ENCODE results near the gene UBE4B.
"Not testable (repeated sequence)": the region's sequence is repeated elsewhere in the genome, so short reads cannot be mapped to it uniquely, and the experiment has no call there.

Gene UBE4B

DNA sequence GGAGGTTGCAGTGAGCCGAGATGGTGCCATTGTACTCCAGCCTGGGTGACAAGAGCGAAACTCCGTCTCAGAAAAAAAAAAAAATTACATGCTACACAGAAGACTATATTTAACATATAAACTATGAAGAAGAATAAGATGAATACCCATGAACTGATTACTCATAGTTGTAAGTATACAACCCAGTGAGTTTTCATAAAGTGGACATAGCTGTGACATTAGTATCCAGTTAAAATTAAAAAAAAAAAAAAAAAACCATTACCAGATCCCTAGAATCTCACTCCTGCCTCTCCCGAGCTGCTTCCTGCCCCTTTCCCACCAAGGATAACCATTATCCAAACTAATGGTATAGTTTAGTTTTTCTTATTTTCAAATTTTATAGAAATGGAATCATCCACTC, 37.4 kb downstream of the UBE4B start:
- no peak for DNase-seq (ENCODE audit: low read depth in 2 of 2, low spot score in 1 of 2)

DNA sequence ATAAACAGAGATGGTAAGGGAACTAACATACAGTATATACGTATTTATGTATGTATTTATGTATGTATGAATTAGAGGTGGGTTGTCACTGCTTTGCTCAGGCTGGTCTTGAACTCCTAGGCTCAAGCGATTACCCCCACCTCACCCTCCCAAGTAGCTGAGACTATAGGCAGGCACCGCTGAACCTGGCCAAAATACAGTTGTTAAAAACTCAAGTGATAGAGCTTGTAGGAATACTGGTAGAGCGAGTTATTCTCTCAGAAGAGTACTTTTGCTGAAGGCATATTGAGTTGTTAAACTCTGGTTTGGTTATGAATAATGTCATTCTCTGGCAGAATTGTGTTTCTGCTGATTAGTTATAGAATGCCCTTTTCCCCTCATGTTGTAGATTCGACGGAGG, 38.9 kb downstream of the UBE4B start:
- no peak for DNase-seq (ENCODE audit: low read depth in 2 of 2, low spot score in 1 of 2)

DNA sequence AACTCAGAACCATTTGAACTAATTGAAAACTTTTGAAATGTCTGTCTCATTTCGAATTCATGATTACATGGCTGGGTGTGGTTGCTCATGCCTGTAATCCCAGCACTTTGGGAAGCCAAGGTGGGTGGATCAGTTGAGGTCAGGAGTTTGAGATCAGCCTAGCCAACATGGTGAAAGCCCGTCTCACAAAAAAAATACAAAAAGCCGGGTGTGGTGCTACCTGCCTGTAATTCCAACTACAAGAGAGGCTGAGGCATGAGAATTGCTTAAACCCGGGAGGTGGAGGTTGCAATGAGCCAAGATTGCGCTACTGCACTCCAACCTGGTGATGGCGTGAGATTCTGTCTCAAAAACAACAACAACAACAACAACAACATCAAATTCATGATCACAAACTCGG, 40.6 kb downstream of the UBE4B start:
- DNase-seq (ENCODE audit: low read depth in 2 of 2, low spot score in 1 of 2) = not testable (repeated sequence)

DNA sequence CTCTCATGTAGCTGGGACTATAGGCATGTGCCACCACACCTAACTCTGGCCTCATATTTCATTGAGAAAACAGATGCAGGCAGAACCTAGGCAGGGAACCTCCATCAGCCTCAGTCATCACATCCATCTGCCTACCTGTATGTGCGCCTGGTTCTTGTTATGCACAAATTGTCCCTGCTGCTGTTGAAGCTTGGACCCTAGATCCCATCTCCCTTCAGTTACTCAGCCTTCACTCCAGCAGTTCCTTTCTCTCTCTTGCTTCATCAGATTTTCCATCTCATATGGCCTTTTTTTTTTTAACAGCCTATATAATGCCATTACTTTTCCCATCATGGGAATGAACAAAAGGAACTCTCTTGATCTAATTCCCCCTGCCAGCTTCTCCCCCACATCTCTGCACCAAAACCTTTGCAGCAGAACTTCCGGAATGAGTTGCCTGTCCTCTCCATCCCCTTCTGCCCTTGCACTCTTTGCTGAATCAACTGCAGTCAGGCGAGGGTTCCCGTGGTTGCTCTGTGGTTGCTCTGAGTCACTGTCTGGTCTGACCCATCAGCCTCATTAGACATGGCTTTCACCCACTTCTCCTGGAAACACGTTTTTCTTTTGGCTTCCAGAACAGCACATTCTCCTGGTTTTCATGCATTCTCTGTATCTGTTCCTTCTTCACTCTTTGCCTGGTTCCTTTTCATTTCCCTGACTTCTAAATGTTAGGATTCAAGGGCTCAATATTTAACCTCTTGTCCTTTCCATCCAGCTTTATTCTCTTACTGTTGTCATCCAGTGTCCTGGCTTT, 41.5 kb downstream of the UBE4B start:
- DNase-seq (ENCODE audit: low read depth in 2 of 2, low spot score in 1 of 2) = peak; percentile 27 to 28

DNA sequence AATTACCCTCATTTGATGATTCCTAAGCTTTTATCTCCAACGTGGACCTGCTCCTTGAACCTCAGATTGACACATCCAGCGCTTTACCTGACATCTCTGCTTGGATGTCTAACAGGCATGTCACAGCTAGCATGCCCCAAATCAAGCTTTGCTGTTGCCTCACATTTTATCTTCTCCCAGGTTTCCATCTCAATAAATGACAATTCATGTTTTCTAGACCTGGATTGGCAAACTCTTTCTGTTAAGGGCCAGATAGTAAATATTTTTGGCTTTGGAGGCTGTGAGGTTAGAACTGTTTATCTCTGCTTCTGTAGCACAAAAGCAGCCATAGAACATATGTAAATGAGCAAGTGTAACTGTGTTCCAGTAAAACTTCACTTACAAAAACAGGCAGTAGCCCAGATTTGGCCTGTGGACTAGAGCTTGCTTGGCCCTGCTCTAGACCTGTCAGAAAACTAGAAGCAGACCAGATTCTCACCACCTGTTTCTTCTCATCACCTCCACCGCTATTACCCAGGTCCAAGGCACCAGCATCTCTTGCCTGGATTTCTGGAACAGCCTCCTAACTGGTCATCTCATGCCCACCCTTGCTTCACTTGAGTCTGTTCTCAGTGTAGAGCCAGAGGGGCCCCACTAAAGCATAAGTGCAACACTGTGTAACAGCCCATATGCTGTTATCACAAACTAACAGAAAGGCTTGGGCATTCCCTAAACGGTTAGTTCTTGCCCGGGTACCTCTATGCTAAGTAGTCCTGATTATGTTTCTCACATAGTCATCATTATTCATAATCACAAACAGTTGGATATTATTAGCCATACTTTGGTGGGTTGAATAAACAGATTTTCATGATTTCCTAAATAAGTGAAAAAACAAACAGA, 42.3 kb downstream of the UBE4B start:
- DNase-seq (ENCODE audit: low read depth in 2 of 2, low spot score in 1 of 2) = no peak

DNA sequence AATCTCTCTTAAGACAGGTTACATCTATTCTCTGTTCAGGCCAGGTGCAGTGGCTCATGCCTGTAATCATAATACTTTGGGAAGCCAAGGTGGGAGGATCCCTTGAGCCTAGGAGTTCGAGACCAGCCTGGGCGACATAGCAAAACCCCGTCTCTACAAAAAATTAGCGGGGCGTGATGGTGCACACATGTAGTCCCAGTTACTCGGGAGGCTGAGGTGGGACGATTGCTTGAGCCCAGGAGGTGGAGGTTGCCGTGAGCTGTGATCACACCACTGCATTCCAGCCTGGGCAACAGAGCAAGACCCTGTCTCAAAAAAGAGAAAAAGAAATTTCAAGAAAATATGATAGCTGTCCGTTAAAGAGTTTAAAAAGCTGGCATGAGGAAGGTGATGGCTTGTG, 43.0 kb downstream of the UBE4B start:
- no peak for DNase-seq (ENCODE audit: low read depth in 2 of 2, low spot score in 1 of 2)

DNA sequence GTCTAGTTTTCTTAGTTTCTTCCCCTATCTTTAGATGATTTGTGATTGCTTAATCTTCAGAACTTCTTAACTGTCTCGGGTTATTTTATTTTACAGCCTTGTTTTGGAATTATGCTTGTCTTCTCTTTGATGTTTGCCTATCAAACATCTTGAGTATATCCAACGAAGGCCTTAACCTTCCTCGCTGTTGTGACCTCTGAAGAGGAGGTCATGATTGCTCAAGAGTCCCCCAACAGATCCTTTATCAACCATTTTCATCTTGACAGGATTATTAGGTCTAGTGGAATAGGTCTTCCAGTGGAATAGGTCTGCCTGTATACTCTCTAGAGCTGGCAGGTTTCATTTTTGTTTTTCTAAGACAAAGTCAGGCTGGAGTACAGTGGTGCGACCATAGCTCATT, 45.7 kb downstream of the UBE4B start:
- no peak for DNase-seq (ENCODE audit: low read depth in 2 of 2, low spot score in 1 of 2)

DNA sequence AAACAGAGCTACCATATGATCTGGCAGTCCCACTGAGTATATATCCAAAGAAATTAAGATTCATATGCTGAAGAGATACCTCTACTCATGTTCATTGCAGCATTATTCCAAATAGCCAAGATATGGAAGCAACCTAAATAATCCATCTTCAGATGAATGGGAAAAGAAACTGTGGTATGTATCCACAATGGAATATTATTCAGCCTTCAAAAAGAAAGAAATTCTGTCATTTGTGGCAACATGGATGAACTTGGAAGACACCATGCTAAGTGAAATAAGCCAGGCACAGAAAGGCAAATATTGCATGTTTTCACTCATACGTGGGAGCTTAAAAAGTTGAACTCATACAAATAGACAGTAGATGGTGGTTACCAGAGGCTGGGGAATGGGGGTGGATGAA, 47.8 kb downstream of the UBE4B start:
- DNase-seq (ENCODE audit: low read depth in 2 of 2, low spot score in 1 of 2) = no peak

DNA sequence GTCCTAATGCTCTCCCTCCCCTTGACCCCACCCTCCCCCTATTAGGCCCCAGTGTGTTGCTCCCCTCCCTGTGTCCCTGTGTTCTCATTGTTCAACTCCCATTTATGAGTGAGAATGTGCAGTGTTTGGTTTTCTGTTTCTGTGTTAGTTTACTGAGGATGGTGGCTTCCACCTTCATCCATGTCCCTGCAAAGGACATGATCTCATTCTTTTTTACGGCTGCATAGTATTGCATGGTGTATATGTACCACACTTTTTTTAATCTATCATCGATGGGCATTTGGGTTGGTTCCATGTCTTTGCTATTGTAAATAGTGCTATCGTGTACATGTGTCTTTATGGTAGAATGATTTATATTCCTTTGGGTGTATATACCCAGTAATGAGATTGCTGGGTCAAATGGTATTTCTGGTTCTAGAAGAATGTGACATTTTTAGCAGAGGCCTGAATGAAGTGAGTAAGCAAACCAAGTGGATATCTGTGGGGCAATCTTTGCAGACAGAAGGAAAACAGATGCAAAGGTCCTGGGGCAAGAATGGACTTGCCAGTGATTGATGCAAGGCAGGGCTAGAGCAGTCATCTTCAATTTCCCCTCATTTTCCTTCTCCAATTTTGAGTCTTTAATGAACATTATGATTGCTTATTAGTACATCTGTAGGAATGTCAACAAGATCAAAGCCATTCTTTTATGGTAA, 50.2 kb downstream of the UBE4B start:
- no peak for DNase-seq (ENCODE audit: low read depth in 2 of 2, low spot score in 1 of 2)

DNA sequence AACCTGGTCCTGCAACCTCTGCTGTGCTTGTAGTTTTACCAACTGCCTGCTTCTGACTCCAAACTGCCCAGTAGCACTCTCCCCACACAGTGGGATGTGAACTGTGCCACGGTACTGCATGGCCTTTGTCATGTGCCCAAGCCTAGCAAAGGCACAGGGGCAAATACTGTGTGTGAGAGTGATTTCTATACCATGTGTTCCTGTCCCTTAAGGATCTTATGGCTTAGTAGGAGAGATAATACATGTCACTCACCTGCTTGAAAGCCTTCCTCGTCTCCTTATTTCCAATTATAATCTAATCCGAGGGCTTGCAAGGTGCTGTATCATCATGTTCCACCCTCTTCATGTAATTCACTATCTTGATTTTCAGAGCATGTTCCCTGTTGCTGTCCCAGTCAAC, 51.3 kb downstream of the UBE4B start:
- no peak for DNase-seq (ENCODE audit: low read depth in 2 of 2, low spot score in 1 of 2)

DNA sequence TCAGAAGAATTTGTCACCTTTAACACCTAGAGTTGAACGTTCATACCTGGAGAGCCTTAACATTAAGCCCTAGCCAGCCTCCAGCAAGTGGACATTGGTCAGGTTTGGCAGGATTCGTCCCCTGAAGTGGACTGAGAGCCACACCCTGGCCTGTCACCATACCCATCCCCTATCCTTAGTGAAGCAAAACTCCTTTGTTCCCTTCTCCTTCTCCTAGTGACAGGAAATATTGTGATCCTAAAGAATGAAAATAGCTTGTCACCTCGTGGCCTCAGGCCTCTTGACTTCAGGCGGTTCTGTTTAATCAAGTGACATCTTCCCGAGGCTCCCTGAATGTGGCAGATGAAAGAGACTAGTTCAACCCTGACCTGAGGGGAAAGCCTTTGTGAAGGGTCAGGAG, 52.3 kb downstream of the UBE4B start:
- DNase-seq (ENCODE audit: low read depth in 2 of 2, low spot score in 1 of 2) = no peak

DNA sequence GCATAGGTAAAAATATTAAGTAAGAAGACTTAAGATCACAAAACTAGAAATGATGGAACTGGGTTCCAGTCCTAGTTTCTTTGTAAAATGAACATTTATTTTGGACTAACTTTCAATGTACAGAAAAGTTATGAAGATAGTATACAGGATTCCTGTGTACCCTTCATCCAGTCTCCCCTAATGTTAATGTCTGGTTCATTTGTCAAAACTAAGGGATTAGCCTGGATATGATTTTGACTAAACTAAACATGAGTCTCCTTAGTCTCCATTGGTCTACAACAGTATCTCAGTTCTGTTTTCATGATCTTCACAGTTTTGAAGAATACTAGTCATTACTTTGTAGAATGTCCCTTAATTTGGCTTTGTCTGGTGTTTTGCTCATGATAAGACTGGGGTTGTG, 54.5 kb downstream of the UBE4B start:
- no peak for DNase-seq (ENCODE audit: low read depth in 2 of 2, low spot score in 1 of 2)

DNA sequence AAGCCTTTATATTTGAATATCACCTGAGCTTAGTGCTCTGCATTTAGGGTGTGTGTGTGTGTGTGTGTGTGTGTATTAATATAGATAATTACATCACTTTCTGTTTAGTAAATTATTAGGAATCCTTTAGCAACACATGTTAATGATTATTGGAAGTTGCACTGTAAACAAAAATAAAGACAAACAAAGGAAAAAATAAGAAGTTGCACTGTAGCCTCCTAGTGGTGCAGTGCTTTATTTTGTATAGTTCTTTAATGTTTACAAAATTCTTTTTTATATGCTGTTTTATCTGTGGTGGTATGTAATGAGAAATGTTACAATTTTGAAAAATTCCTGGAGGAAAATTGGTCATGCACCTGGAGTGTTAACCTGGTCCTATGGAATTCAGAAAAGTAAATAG, 69.2 kb downstream of the UBE4B start:
- DNase-seq (ENCODE audit: low read depth in 2 of 2, low spot score in 1 of 2) = no peak

DNA sequence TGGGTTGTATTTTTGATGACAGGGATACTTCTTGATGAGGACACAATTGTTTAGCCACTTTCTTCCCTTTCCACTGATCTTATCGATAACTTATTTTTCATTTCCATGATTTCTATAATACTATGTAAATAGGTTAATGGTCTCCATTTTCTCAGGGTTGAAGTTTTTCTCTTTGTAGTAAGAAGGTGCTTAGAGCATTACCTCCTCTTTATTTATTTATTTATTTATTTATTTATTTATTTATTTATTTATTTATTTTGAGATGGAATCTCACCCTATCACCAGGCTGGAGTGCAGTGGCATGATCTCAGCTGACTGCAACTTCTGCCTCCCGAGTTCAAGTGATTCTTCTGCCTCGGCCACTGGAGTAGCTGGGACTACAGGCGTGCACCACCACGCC, 70.4 kb downstream of the UBE4B start:
- DNase-seq (ENCODE audit: low read depth in 2 of 2, low spot score in 1 of 2) = no peak

DNA sequence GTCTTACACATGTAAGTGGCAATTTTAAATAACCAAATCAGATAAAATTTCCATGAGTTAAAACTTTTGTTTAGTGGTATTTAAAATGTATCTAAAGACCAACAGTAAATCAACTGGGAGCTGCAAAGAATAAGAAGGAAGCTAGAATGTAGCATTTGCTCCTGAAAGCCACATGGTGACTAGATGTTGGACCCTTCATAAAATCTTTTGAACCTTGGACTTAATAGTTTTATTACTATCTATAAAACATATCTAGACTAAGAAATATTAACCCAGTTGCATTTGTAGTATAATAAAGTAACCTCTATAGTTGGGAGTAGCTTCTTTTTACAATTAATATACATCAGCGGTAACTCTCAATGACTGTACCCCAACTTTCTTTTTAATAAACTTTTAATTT, 72.1 kb downstream of the UBE4B start:
- no peak for DNase-seq (ENCODE audit: low read depth in 2 of 2, low spot score in 1 of 2)

DNA sequence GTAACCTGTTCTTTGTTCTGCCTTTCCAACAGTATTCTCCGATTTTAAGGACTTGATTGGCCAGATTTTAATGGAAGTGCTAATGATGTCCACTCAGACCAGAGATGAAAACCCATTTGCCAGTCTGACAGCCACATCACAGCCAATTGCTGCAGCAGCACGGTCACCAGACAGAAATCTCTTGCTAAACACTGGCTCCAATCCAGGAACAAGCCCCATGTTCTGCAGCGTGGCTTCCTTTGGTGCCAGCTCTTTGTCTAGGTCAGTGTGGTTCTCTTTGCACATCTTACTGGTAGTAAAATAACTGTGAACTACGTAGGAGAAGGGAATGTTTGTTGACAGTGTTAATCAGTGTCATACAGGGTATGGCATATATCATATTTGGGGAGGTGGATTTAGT, 72.7 kb downstream of the UBE4B start:
- DNase-seq (ENCODE audit: low read depth in 2 of 2, low spot score in 1 of 2) = no peak

DNA sequence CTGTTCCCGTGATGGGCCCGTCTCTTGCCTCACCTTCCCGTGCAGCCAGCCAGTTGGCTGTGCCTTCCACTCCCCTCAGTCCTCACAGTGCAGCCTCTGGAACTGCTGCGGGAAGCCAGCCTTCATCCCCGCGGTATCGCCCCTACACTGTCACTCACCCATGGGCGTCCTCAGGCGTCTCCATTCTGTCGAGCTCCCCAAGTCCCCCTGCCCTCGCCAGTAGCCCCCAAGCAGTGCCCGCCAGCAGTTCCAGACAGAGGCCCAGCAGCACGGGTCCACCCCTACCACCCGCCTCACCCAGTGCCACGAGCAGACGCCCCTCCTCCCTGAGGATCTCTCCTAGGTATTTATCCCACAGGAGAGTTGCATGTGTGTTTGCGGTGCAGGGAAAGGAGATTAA, 73.5 kb downstream of the UBE4B start:
- DNase-seq (ENCODE audit: low read depth in 2 of 2, low spot score in 1 of 2) = no peak

DNA sequence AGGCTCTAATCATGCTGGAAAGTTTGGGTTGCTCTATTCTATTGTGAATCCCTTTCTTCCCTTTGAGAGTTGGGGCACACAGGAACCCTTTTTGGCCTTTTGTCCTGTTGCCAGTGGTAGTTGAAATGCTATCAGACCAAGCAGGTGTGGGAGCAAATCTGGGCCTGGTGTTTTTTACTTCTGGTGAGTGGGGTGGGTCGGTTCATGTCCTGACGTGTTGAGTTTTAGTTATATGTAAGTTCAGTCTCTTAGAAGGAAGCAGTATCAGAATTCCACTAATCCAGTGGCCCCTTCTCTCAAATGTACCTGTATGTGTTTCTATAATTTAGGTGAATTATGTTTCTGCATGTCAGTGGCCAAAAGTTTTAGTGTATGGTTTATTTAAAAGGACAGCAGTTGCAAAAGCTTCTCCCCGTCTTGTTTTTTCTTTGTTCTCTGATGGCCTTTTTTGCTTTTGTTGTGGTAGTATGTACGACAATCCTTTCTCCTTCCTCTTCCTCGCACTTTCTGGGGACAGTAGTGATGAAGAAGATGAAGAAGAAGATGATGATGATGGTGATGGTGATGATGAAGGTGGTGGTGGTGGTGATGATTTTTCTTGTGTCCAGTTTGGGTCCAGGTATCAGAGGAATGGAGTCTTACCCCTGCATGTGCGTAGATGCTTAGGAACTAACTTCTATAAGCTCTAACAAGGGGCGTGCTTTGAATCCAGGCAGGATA, 74.2 kb downstream of the UBE4B start:
- DNase-seq (ENCODE audit: low read depth in 2 of 2, low spot score in 1 of 2) = no peak

DNA sequence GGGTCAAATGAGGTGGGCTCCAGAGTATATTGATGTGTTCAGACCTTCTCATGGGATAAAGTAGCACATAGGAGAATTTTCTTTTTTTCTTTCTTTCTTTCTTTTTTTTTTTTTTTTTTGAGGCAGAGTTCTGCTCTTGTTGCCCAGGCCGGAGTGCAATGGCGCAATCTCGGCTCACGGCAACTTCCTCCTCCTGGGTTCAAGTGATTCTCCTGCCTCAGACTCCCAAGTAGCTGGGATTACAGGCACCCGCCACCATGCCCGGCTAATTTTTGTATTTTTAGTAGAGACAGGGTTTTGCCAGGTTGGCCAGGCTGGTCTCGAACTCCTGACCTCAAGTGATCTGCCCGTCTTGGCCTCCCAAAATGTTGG, 74.7 kb downstream of the UBE4B start:
- not testable (repeated sequence) for DNase-seq (ENCODE audit: low read depth in 2 of 2, low spot score in 1 of 2)

DNA sequence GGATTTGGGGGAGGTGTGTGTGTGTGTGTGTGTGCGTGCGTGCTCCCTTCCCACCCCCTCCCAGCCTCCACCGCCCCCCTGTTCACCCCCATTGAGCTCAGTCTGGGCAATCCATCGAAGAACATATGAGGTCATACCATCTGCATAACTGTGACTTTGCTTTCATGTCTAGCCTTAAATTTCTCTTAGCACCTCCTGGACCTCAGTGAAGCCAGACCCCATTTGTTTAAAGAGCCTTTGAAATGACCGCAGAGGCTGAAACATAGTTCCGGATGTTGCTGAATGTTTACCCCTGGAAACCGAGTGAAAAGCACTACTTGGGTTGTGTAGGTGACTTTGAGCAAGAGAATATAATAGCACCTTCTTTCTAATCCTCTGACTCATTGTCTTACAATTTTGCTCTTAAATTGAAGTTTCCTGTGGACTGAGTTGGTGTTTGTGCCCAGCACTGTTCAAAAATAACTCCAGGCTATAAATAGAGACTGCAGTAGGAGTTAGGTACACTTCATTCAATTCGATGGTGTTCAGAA, 75.4 kb downstream of the UBE4B start:
- DNase-seq (ENCODE audit: low read depth in 2 of 2, low spot score in 1 of 2) = no peak
